Hematopoietic multipotent progenitor cell treated with erythropoietin and hydrocortisone succinate and interleukin-3 and kit ligand, for 17 days (in vitro differentiated cells): ENCODE data around the gene TCOF1.

Source experiments
- DNase-seq: peaks from one replicate; pipeline ENCODE4 v3.0.0-alpha.2; 2015; ENCODE audit warnings: low spot score

Gene TCOF1, protein sequence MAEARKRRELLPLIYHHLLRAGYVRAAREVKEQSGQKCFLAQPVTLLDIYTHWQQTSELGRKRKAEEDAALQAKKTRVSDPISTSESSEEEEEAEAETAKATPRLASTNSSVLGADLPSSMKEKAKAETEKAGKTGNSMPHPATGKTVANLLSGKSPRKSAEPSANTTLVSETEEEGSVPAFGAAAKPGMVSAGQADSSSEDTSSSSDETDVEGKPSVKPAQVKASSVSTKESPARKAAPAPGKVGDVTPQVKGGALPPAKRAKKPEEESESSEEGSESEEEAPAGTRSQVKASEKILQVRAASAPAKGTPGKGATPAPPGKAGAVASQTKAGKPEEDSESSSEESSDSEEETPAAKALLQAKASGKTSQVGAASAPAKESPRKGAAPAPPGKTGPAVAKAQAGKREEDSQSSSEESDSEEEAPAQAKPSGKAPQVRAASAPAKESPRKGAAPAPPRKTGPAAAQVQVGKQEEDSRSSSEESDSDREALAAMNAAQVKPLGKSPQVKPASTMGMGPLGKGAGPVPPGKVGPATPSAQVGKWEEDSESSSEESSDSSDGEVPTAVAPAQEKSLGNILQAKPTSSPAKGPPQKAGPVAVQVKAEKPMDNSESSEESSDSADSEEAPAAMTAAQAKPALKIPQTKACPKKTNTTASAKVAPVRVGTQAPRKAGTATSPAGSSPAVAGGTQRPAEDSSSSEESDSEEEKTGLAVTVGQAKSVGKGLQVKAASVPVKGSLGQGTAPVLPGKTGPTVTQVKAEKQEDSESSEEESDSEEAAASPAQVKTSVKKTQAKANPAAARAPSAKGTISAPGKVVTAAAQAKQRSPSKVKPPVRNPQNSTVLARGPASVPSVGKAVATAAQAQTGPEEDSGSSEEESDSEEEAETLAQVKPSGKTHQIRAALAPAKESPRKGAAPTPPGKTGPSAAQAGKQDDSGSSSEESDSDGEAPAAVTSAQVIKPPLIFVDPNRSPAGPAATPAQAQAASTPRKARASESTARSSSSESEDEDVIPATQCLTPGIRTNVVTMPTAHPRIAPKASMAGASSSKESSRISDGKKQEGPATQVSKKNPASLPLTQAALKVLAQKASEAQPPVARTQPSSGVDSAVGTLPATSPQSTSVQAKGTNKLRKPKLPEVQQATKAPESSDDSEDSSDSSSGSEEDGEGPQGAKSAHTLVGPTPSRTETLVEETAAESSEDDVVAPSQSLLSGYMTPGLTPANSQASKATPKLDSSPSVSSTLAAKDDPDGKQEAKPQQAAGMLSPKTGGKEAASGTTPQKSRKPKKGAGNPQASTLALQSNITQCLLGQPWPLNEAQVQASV (N-terminal part only)

DNA sequence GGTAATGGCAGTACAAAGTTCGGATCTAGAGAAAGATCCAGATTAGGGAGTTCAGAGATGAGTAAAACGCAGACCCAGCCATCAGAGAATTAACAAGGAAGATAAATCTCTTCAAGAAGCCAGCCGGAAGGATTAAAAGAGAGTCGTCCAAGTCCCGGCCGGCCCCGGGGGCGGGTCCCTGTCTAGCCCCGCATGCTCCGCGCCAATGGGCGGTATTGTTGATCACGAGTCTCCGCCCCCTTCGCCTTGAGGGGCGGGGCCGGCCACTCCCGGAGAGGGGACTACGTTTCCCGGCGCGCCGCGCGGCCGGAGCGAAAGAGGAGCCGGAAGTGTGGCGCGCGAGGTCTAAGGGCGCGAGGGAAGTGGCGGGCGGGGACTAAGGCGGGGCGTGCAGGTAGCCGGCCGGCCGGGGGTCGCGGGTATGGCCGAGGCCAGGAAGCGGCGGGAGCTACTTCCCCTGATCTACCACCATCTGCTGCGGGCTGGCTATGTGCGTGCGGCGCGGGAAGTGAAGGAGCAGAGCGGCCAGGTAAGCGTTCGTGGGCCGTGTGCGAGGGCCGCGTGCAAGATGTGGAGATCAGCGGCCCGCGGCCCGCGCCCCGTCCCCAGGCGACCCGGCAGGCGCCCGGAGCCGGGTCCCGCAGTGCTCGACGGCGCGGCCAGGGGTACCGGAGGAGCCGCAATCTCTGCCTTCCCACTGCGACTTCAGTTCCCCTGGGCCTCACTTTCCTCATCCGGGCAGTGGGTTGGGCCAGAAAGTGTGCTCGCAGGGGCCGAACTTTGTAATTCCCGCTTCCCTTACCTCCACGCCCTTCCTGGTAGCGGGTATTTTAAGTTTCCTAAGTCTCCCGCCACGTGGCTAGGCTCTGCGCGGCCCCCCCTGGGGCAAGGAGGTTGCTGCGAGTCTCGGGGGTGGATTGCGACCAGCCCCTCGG lies at the start of gene TCOF1:
TCOF1 (plus strand) TSS at position 372 of the 935 bp plus-strand sequence; CDS start at position 422, 50 bp downstream.
- peak; percentile 93 for DNase-seq

GRCh38 chr5:150309101-150309885 lies 48.2 kb upstream of the TCOF1 start:
- no peak for DNase-seq

- DNase-seq, result no peak
Observed at GRCh38 chr5:150309886-150310239, 47.6 kb upstream of the TCOF1 start.

- no peak for DNase-seq
Observed at GRCh38 chr5:150310246-150310645, 47.3 kb upstream of the TCOF1 start.

GRCh38 chr5:150311015-150311692 lies 46.3 kb upstream of the TCOF1 start:
- no peak for DNase-seq

DNA sequence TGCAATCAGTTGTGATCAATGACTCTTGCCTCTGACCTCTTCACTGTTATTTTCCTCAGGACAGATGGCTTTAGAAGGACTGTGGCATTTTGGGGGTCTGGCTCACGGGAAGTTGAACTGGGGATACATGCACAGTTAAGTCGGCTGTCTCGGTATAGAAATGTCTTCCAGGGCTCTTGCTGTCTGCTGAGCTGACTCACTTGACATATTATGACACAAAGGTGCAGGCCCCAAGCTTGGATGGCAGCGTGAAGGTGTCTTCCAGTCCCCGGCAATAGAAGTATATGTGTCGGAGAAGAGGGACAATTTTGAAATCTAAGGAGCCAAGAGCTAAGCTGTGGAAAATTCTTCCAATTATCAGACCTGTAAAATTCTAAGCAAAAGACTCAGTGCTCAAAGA lies 45.0 kb upstream of the TCOF1 start:
- no peak for DNase-seq

DNA sequence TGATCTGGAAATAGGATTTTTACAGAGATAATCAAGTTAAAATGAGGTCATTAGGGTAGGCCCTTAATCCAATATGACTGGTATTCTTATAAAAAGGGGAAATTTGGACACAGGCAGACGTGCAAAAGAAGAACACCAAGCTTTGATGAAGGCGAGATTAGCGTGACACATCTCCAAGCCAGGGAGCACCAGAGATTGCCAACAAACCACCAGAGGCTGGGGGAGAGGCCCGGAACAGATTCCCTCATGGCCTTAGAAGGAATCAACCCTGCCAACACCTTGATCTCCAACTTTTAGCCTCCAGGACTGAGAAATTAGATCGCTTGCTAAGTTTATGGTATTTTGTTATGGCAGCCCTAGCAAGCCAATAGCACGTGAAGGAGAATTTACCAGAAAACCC lies 44.0 kb upstream of the TCOF1 start:
- DNase-seq, result no peak

DNA sequence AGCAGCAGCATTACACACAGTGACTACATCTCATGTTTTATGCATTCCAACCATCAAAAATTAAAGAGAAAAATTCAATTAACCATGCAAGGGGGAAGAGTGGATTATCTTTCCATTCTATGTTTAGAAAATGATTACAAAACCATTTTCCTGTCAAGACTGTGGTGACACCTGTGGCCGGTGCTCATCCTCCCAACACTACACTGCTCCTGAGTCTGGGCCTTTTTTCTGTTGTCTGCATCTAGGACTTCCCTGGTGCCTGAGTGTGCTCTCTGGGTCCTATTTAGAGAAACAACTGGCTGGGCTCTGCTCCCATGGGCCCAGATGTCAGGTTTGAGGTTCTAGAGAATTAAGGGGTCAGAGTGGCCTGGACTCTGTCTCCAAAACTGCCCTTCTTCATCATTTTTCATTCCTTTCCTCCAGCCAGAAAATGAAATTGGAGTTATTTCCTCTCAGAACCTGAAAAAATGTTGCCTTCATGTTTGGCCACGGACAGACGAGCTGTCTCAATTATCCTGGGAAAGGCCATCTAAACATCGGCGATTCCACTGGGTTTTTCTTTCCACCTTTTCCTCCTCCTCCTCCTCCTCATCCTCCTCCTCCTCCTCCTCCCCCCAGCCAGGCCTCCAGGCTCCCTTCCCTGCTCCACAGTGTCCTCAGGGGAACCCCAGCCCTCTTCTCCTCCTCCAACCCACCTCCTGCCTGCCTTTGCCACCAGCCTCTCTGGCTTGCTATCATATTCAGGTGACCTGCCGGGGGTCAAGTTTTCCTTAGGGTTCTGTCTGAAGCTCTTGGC lies 43.4 kb upstream of the TCOF1 start:
- no peak for DNase-seq

GRCh38 chr5:150315245-150315644 lies 42.3 kb upstream of the TCOF1 start:
- no peak for DNase-seq

GRCh38 chr5:150316320-150316719 lies 41.2 kb upstream of the TCOF1 start:
- no peak for DNase-seq

DNA sequence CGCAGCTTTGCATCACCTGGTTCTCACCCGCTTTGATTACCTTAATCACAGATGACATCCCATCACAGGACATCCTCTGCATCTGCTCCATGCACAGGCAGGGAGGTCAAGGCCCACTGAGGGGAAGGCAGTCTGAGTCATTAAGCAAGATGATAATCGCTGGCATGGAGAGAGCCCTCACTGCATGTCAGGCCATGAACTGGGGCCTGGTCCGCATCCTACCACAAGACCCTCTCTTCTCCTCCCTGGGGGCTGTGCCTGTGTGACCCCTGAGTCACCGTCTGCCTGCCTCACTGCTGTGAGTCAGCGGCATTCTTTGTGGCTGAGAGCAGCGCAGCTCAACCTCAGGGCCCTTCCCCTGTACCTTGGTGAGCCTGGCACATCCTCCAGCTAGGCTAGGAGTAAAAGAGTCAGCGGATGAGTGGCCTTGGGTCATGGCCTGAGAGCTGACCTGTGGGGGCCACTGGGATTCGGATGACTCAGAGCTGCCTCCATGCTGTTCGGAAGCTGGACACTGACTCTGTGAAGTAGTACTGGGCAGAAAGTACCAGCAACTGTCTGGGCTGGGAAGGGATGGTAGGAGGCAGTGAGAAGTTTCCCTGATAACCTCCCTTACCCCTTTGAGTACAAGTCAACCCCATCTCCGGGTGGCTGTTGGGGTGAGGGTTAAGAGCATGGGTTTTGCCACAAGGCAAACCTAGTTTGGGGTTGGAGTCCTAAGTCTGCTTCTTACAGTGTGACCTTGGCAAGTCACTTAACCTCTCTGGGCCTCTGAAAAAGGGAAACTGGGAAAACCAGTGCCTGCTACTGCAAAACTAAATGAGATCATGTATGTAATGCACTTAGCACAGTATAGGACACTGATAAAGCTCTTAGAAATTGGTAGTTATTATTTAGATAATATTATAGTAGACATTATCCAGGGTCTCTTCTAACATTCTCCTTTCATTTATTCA lies 40.2 kb upstream of the TCOF1 start:
- no peak for DNase-seq

DNA sequence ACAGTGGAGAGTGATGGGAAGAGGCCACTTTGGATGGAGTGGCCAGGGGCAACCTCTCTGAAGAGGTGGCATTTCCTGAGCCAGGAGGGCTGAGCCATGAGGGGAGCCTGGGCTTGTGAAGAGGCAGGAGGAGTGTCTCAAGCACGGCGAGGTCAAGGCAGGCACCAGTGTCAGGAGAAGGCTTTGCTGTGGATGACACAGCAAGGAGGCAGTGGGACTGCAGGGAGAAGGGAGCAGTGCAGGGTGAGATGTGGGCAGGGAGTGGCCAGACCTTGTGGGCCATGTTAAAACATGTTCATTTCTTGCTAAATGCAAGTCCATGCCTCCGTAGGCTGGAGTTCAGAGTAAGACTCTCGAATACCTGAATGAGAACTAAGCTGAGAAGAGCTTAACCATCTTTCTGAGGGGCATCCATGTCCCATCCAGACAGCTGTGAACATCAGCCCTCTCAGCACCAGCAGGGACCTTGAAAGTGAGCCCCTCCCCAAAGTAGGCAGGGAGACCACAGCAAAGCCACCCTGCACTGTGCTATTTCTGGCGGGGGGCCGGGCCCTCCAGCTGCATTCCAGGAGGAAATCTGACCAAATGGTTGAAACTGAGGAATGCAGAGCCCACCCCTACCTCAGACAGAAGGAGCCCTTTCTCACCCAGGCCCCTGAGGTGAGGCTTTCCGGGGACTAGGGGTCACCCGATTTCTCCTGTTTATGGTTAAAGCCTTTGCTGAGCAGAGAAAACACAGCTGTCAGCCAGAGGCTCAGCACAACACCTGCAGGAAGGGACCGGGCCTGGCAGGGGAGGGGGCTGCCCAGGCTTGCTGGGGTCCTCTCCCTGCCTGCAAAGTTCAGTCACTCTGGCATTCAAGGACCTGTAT lies 38.6 kb upstream of the TCOF1 start:
- DNase-seq, result no peak

DNA sequence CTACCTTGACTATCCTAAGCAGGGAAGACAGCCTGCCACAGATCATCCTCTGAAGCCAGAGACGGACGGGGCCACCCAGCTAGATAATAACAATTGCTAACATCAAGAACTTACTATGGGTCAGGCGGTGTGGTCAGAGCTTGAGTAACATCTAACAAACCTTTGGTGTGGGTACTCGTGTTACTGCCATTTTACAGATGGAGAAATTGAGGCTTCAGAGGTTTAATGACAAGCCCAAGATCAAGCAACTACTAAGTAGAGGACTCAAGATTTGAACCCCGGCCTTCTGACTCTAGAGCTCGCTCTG lies 38.1 kb upstream of the TCOF1 start:
- no peak for DNase-seq

GRCh38 chr5:150320044-150320613 lies 37.4 kb upstream of the TCOF1 start:
- no peak for DNase-seq

- no peak for DNase-seq
Observed at GRCh38 chr5:150321211-150321610, 36.3 kb upstream of the TCOF1 start.

DNA sequence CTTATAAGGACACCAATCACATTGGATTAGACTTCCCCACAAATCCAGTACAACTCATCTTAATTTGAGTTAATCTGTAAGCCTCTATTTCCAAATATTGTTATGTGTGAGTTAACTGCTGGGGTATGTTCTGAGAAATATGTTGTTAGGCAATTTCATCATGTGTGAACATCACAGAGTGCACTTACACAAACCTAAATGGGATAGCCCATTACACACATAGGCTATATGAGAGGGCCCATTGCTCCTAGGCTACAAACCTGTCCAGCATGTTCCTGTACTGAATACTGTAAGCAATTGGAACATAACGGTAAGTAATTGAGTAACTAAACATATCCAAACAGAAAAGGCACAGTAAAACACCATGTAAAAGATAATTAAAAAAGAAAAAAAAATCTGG lies 35.7 kb upstream of the TCOF1 start:
- no peak for DNase-seq

- DNase-seq, result no peak
Observed at GRCh38 chr5:150322202-150322601, 35.3 kb upstream of the TCOF1 start.
